ENCODE results near the gene GPR137B.

The GPR137B gene

DNA sequence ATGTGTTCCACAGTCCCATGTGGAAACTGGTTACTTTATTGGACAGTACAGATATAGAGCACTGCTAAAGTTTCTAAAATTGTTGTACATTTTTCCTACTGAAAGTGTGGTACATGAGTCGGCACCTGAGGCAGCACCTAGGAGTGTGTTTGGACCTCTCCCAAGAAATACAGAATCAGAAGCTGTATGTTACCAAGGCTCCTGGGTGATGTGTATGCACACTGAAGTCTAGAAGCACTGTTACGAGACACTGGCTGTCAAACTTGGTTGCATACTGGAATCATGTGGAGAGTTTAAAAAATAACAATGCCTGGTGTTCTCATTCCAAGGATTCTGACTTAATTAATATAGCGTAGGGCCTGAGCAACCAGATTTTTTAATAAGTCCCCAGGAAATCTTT is 92.8 kb downstream of the GPR137B start:
- H3K36me3 ChIP-seq (ENCODE audit: low read length): no peaks in the 10 kb centered on the region
- no peak overlapping the region for H3K9ac ChIP-seq (ENCODE audit: low read length)
- no peak overlapping the region for H3K27ac ChIP-seq (ENCODE audit: low read depth, low read length)
- no peak overlapping the region for H2AFZ ChIP-seq (ENCODE audit: low read depth, low read length, severe bottlenecking)
- H3K9me3 ChIP-seq (ENCODE audit: insufficient read depth, low read length): no peaks in the 10 kb centered on the region
- H3K4me3 ChIP-seq (ENCODE audit: insufficient read depth, low read length, poor library complexity, severe bottlenecking): no peak overlapping the region
- H3K27me3 ChIP-seq (ENCODE audit: low read length): no peaks in the 10 kb centered on the region
- H3F3A ChIP-seq (ENCODE audit: insufficient read depth): no peaks in the 10 kb centered on the region
- no peaks in the 10 kb centered on the region for H3K79me2 ChIP-seq (ENCODE audit: insufficient read depth, low read length)
- H4K20me1 ChIP-seq (ENCODE audit: low read depth, low read length): no peaks in the 10 kb centered on the region
- no peaks in the 10 kb centered on the region for H3K9me2 ChIP-seq (replicated peaks; ENCODE audit: insufficient read depth, low read length)
- TF ChIP-seq, protein P1, sequence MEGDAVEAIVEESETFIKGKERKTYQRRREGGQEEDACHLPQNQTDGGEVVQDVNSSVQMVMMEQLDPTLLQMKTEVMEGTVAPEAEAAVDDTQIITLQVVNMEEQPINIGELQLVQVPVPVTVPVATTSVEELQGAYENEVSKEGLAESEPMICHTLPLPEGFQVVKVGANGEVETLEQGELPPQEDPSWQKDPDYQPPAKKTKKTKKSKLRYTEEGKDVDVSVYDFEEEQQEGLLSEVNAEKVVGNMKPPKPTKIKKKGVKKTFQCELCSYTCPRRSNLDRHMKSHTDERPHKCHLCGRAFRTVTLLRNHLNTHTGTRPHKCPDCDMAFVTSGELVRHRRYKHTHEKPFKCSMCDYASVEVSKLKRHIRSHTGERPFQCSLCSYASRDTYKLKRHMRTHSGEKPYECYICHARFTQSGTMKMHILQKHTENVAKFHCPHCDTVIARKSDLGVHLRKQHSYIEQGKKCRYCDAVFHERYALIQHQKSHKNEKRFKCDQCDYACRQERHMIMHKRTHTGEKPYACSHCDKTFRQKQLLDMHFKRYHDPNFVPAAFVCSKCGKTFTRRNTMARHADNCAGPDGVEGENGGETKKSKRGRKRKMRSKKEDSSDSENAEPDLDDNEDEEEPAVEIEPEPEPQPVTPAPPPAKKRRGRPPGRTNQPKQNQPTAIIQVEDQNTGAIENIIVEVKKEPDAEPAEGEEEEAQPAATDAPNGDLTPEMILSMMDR (IDR thresholded peaks at IDR 0.05; ENCODE audit: insufficient read depth, low read length, poor library complexity, severe bottlenecking): no peak
- TF ChIP-seq EZH2phosphoT487 (conservative IDR thresholded peaks at IDR 0.05; ENCODE audit: low read length): no peak
- no peak overlapping the region for H3K4me2 ChIP-seq (ENCODE audit: low read depth, low read length, poor library complexity, severe bottlenecking)

- no peaks in the 10 kb centered on the region for H3K36me3 ChIP-seq (ENCODE audit: low read length)
- no peaks in the 10 kb centered on the region for H3F3A ChIP-seq (ENCODE audit: insufficient read depth)
- H3K9ac ChIP-seq (ENCODE audit: low read length): no peak overlapping the region
- H3K27ac ChIP-seq (ENCODE audit: low read depth, low read length): no peak overlapping the region
- no peaks in the 10 kb centered on the region for H3K9me2 ChIP-seq (replicated peaks; ENCODE audit: insufficient read depth, low read length)
- H3K4me2 ChIP-seq (ENCODE audit: low read depth, low read length, poor library complexity, severe bottlenecking): no peak overlapping the region
- H3K27me3 ChIP-seq (ENCODE audit: low read length): no peaks in the 10 kb centered on the region
- no peaks in the 10 kb centered on the region for H3K9me3 ChIP-seq (ENCODE audit: insufficient read depth, low read length)
- TF ChIP-seq, protein P1 (IDR thresholded peaks at IDR 0.05; ENCODE audit: insufficient read depth, low read length, poor library complexity, severe bottlenecking): no peak
- no peak for TF ChIP-seq EZH2phosphoT487 (conservative IDR thresholded peaks at IDR 0.05; ENCODE audit: low read length)
- no peaks in the 10 kb centered on the region for H3K79me2 ChIP-seq (ENCODE audit: insufficient read depth, low read length)
- H2AFZ ChIP-seq (ENCODE audit: low read depth, low read length, severe bottlenecking): no peak overlapping the region
- H4K20me1 ChIP-seq (ENCODE audit: low read depth, low read length): no peaks in the 10 kb centered on the region
- no peak overlapping the region for H3K4me3 ChIP-seq (ENCODE audit: insufficient read depth, low read length, poor library complexity, severe bottlenecking)
Measured at GRCh38 chr1:236239092-236239585, 96.8 kb downstream of the GPR137B start.

GRCh38 chr1:236240675-236241074 is 98.3 kb downstream of the GPR137B start:
- no peaks in the 10 kb centered on the region for H3F3A ChIP-seq (ENCODE audit: insufficient read depth)
- no peaks in the 10 kb centered on the region for H3K9me2 ChIP-seq (replicated peaks; ENCODE audit: insufficient read depth, low read length)
- no peaks in the 10 kb centered on the region for H4K20me1 ChIP-seq (ENCODE audit: low read depth, low read length)
- H3K9ac ChIP-seq (ENCODE audit: low read length): no peak overlapping the region
- no peak overlapping the region for H3K4me3 ChIP-seq (ENCODE audit: insufficient read depth, low read length, poor library complexity, severe bottlenecking)
- no peaks in the 10 kb centered on the region for H3K9me3 ChIP-seq (ENCODE audit: insufficient read depth, low read length)
- no peaks in the 10 kb centered on the region for H3K79me2 ChIP-seq (ENCODE audit: insufficient read depth, low read length)
- TF ChIP-seq, protein P1 (IDR thresholded peaks at IDR 0.05; ENCODE audit: insufficient read depth, low read length, poor library complexity, severe bottlenecking): no peak
- TF ChIP-seq EZH2phosphoT487 (conservative IDR thresholded peaks at IDR 0.05; ENCODE audit: low read length): no peak
- no peaks in the 10 kb centered on the region for H3K36me3 ChIP-seq (ENCODE audit: low read length)
- H2AFZ ChIP-seq (ENCODE audit: low read depth, low read length, severe bottlenecking): no peak overlapping the region
- no peak overlapping the region for H3K27ac ChIP-seq (ENCODE audit: low read depth, low read length)
- no peak overlapping the region for H3K4me2 ChIP-seq (ENCODE audit: low read depth, low read length, poor library complexity, severe bottlenecking)
- no peaks in the 10 kb centered on the region for H3K27me3 ChIP-seq (ENCODE audit: low read length)

Data from SU-DHL-6 (cell line).